ENCODE results near the gene TNXB.
"Not testable (repeated sequence)": the region's sequence is repeated elsewhere in the genome, so short reads cannot be mapped to it uniquely, and the experiment has no call there.

The TNXB gene

DNA sequence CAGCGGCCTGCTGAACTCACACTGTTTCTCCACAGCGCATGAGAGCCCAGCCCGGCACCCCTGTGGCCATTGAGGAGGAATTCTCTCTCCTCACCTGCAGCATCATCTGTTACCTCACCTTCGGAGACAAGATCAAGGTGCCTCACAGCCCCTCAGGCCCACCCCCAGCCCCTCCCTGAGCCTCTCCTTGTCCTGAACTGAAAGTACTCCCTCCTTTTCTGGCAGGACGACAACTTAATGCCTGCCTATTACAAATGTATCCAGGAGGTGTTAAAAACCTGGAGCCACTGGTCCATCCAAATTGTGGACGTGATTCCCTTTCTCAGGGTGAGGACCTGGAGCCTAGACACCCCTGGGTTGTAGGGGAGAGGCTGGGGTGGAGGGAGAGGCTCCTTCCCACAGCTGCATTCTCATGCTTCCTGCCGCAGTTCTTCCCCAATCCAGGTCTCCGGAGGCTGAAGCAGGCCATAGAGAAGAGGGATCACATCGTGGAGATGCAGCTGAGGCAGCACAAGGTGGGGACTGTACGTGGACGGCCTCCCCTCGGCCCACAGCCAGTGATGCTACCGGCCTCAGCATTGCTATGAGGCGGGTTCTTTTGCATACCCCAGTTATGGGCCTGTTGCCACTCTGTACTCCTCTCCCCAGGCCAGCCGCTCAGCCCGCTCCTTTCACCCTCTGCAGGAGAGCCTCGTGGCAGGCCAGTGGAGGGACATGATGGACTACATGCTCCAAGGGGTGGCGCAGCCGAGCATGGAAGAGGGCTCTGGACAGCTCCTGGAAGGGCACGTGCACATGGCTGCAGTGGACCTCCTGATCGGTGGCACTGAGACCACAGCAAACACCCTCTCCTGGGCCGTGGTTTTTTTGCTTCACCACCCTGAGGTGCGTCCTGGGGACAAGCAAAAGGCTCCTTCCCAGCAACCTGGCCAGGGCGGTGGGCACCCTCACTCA is 69.5 kb downstream of the TNXB start:
- not testable (repeated sequence) for H3K23ac ChIP-seq (ENCODE audit: low read length in 2 of 2); H2AFZ ChIP-seq (ENCODE audit: low read depth, low read length); H3K27ac ChIP-seq (ENCODE audit: low read length, poor library complexity, severe bottlenecking); H3K27me3 ChIP-seq (ENCODE audit: control insufficient read depth in 1 of 2, insufficient read depth in 1 of 2, low read length in 2 of 2); H2BK5ac ChIP-seq (ENCODE audit: low read depth, low read length, poor library complexity, severe bottlenecking); H2BK15ac ChIP-seq (ENCODE audit: low read depth, poor library complexity, severe bottlenecking); DNase-seq; H3K14ac ChIP-seq (ENCODE audit: low read length in 2 of 2); H2BK120ac ChIP-seq (ENCODE audit: low read depth, low read length); H3K18ac ChIP-seq (ENCODE audit: low read depth in 1 of 2, low read length in 2 of 2); H3K9me3 ChIP-seq (ENCODE audit: control insufficient read depth, low read length); H3K4ac ChIP-seq (ENCODE audit: low read depth in 1 of 2, low read length in 2 of 2); H3K4me3 ChIP-seq (ENCODE audit: insufficient read depth in 1 of 2, low read depth in 1 of 2, low read length in 2 of 2); H3K79me1 ChIP-seq (replicated peaks; ENCODE audit: low read length, poor library complexity, severe bottlenecking); H2AK5ac ChIP-seq (ENCODE audit: low read length, severe bottlenecking); H4K8ac ChIP-seq (ENCODE audit: low read length); H4K91ac ChIP-seq (ENCODE audit: low read length); H3K4me2 ChIP-seq (ENCODE audit: low read length, poor library complexity, severe bottlenecking); H3K4me1 ChIP-seq (ENCODE audit: control insufficient read depth, insufficient read depth, low read depth, low read length); H2BK12ac ChIP-seq (ENCODE audit: low read length in 2 of 2); H3K36me3 ChIP-seq (ENCODE audit: control insufficient read depth in 1 of 2, insufficient read depth in 2 of 2, low read depth in 1 of 2, low read length in 2 of 2); H3K9ac ChIP-seq (ENCODE audit: low read length)
- 75% methylated on average over 17 of the region's 24 CpGs for WGBS

DNA sequence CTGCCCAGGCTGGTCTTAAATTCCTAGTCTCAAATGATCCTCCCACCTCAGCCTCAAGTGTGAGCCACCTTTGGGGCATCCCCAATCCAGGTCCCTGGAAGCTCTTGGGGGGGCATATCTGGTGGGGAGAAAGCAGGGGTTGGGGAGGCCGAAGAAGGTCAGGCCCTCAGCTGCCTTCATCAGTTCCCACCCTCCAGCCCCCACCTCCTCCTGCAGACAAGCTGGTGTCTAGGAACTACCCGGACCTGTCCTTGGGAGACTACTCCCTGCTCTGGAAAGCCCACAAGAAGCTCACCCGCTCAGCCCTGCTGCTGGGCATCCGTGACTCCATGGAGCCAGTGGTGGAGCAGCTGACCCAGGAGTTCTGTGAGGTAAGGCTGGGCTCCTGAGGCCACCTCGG is 70.3 kb downstream of the TNXB start:
- not testable (repeated sequence) for H2AK5ac ChIP-seq (ENCODE audit: low read length, severe bottlenecking); H3K9me3 ChIP-seq (ENCODE audit: control insufficient read depth, low read length); H3K27ac ChIP-seq (ENCODE audit: low read length, poor library complexity, severe bottlenecking); H2BK15ac ChIP-seq (ENCODE audit: low read depth, poor library complexity, severe bottlenecking); H3K79me1 ChIP-seq (replicated peaks; ENCODE audit: low read length, poor library complexity, severe bottlenecking); H3K4me3 ChIP-seq (ENCODE audit: insufficient read depth in 1 of 2, low read depth in 1 of 2, low read length in 2 of 2); H3K4me1 ChIP-seq (ENCODE audit: control insufficient read depth, insufficient read depth, low read depth, low read length); H4K91ac ChIP-seq (ENCODE audit: low read length); H2BK5ac ChIP-seq (ENCODE audit: low read depth, low read length, poor library complexity, severe bottlenecking); H3K23ac ChIP-seq (ENCODE audit: low read length in 2 of 2); H3K18ac ChIP-seq (ENCODE audit: low read depth in 1 of 2, low read length in 2 of 2); H3K14ac ChIP-seq (ENCODE audit: low read length in 2 of 2); H2BK12ac ChIP-seq (ENCODE audit: low read length in 2 of 2); H3K4me2 ChIP-seq (ENCODE audit: low read length, poor library complexity, severe bottlenecking); H3K27me3 ChIP-seq (ENCODE audit: control insufficient read depth in 1 of 2, insufficient read depth in 1 of 2, low read length in 2 of 2); H3K4ac ChIP-seq (ENCODE audit: low read depth in 1 of 2, low read length in 2 of 2); DNase-seq; H2AFZ ChIP-seq (ENCODE audit: low read depth, low read length); H3K9ac ChIP-seq (ENCODE audit: low read length); H4K8ac ChIP-seq (ENCODE audit: low read length); H2BK120ac ChIP-seq (ENCODE audit: low read depth, low read length); H3K36me3 ChIP-seq (ENCODE audit: control insufficient read depth in 1 of 2, insufficient read depth in 2 of 2, low read depth in 1 of 2, low read length in 2 of 2)
- no CpG with 5 or more reads among the region's 5 CpGs for WGBS

DNA sequence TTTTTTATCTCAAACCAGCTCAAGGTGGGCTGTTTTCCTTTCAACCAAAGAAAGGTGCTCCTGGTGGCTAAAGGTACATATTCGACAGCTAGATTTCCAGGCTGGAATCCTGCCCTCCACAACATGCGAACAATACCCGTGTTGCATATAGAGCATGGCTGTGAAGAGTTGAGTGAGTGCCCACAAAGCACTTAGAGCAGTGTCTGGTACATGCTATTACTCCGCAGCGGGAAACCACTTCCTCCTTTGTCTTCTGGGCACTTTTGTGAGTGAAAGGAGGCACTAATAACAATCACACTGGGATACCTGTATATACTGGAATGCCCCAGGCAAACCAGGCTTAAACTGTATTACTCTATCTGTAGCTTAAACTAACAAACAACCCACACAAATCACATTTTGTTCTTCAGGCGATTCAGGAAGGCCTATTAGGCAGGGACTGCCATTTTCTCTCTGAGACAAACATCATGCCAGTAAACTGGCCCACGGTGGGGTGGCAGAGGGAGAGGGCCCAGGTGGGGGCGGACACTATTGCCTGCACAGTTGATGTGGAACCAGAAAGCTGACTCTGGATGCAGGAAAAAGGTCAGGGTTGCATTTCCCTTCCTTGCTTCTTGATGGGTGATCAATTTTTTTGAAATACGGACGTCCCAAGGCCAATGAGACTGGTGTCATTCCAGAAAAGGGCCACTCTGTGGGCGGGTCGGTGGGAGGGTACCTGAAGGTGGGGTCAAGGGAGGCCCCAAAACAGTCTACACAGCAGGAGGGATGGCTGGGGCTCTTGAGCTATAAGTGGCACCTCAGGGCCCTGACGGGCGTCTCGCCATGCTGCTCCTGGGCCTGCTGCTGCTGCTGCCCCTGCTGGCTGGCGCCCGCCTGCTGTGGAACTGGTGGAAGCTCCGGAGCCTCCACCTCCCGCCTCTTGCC is 71.3 kb downstream of the TNXB start, which contains the start of gene CYP21A2:
TSS of gene CYP21A2 (plus strand) at position 818 of the 927 bp plus-strand sequence. CDS start at position 826, 8 bp downstream.
- H3K18ac ChIP-seq (ENCODE audit: low read depth in 1 of 2, low read length in 2 of 2); H4K91ac ChIP-seq (ENCODE audit: low read length); H2BK5ac ChIP-seq (ENCODE audit: low read depth, low read length, poor library complexity, severe bottlenecking); DNase-seq; H3K4me2 ChIP-seq (ENCODE audit: low read length, poor library complexity, severe bottlenecking); H2BK12ac ChIP-seq (ENCODE audit: low read length in 2 of 2); H3K4me3 ChIP-seq (ENCODE audit: insufficient read depth in 1 of 2, low read depth in 1 of 2, low read length in 2 of 2); H3K27ac ChIP-seq (ENCODE audit: low read length, poor library complexity, severe bottlenecking); H4K8ac ChIP-seq (ENCODE audit: low read length); H2BK15ac ChIP-seq (ENCODE audit: low read depth, poor library complexity, severe bottlenecking); H2AK5ac ChIP-seq (ENCODE audit: low read length, severe bottlenecking); H3K27me3 ChIP-seq (ENCODE audit: control insufficient read depth in 1 of 2, insufficient read depth in 1 of 2, low read length in 2 of 2); H3K4ac ChIP-seq (ENCODE audit: low read depth in 1 of 2, low read length in 2 of 2); H3K14ac ChIP-seq (ENCODE audit: low read length in 2 of 2); H3K79me1 ChIP-seq (replicated peaks; ENCODE audit: low read length, poor library complexity, severe bottlenecking); H3K9ac ChIP-seq (ENCODE audit: low read length); H2BK120ac ChIP-seq (ENCODE audit: low read depth, low read length); H3K23ac ChIP-seq (ENCODE audit: low read length in 2 of 2); H3K4me1 ChIP-seq (ENCODE audit: control insufficient read depth, insufficient read depth, low read depth, low read length); H2AFZ ChIP-seq (ENCODE audit: low read depth, low read length); H3K9me3 ChIP-seq (ENCODE audit: control insufficient read depth, low read length); H3K36me3 ChIP-seq (ENCODE audit: control insufficient read depth in 1 of 2, insufficient read depth in 2 of 2, low read depth in 1 of 2, low read length in 2 of 2): not testable (repeated sequence)
- 94% methylated on average over 7 of the region's 19 CpGs for WGBS

DNA sequence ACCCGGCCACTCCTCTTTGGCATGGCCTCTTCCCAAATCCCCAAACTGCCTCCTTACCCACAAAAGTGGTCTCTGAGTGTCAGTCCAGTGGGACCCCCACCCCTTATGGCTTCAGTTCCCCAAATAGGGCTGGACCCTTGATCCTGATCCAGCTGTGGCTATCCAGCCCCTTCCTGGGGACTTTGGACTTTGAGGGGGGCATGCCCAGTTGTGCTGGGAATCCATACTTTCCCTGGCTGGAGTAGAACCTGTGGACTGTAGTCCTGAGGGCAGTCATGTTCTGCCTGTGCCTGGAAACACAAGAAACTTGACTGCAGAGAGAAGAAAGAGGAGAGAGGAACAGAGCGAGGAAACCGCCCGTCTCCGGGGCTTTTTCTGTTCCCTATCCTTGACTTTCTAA is 72.0 kb downstream of the TNXB start:
- not testable (repeated sequence) for H2BK5ac ChIP-seq (ENCODE audit: low read depth, low read length, poor library complexity, severe bottlenecking); H2AK5ac ChIP-seq (ENCODE audit: low read length, severe bottlenecking); H4K8ac ChIP-seq (ENCODE audit: low read length); H3K79me1 ChIP-seq (replicated peaks; ENCODE audit: low read length, poor library complexity, severe bottlenecking); H2BK12ac ChIP-seq (ENCODE audit: low read length in 2 of 2); H3K4ac ChIP-seq (ENCODE audit: low read depth in 1 of 2, low read length in 2 of 2); DNase-seq; H3K9ac ChIP-seq (ENCODE audit: low read length); H3K27me3 ChIP-seq (ENCODE audit: control insufficient read depth in 1 of 2, insufficient read depth in 1 of 2, low read length in 2 of 2); H4K91ac ChIP-seq (ENCODE audit: low read length); H2BK120ac ChIP-seq (ENCODE audit: low read depth, low read length); H3K4me1 ChIP-seq (ENCODE audit: control insufficient read depth, insufficient read depth, low read depth, low read length); H3K36me3 ChIP-seq (ENCODE audit: control insufficient read depth in 1 of 2, insufficient read depth in 2 of 2, low read depth in 1 of 2, low read length in 2 of 2); H3K14ac ChIP-seq (ENCODE audit: low read length in 2 of 2); H2BK15ac ChIP-seq (ENCODE audit: low read depth, poor library complexity, severe bottlenecking); H3K9me3 ChIP-seq (ENCODE audit: control insufficient read depth, low read length); H3K18ac ChIP-seq (ENCODE audit: low read depth in 1 of 2, low read length in 2 of 2); H3K23ac ChIP-seq (ENCODE audit: low read length in 2 of 2); H2AFZ ChIP-seq (ENCODE audit: low read depth, low read length); H3K4me2 ChIP-seq (ENCODE audit: low read length, poor library complexity, severe bottlenecking); H3K27ac ChIP-seq (ENCODE audit: low read length, poor library complexity, severe bottlenecking); H3K4me3 ChIP-seq (ENCODE audit: insufficient read depth in 1 of 2, low read depth in 1 of 2, low read length in 2 of 2)
- WGBS, result 100% methylated on average over 1 of the region's 5 CpGs

Measured in mesenchymal stem cell (in vitro differentiated cells and primary cell).